RWPE2 (cell line): ENCODE data around the gene KRT12.
"Not testable (repeated sequence)": the region's sequence is repeated elsewhere in the genome, so short reads cannot be mapped to it uniquely, and the experiment has no call there.

ENCODE experiments used
- ATAC-seq: fragments of 200-7000 bp; cut with Tn5 transposase; 3 replicates; pipeline ENCODE4 v1.9.1; 2021; ENCODE audit warnings: low read depth
- DNase-seq: peaks from one replicate; pipeline ENCODE4 v3.0.0-alpha.2; 2020; ENCODE audit warnings: low spot score
- H3K27ac ChIP-seq: fragments of 450-650 bp; 2 replicates; pipeline ENCODE4 v1.5.1; 2017; ENCODE audit warnings: mild to moderate bottlenecking; ENCODE audit not compliant: poor library complexity, severe bottlenecking
- H3K27me3 ChIP-seq: fragments of 250-450 bp; sonication (Bioruptor Pico); 2 replicates; pipeline ENCODE4 v1.5.1; 2021; ENCODE audit warnings: mild to moderate bottlenecking, moderate library complexity; ENCODE audit not compliant: insufficient read depth, poor library complexity, severe bottlenecking
- H3K36me3 ChIP-seq: fragments of 250-450 bp; sonication (Bioruptor Pico); 2 replicates; pipeline ENCODE4 v1.5.1; 2020; ENCODE audit warnings: low read depth, mild to moderate bottlenecking, moderate library complexity
- H3K4me1 ChIP-seq: fragments of 250-450 bp; sonication (Bioruptor Pico); 2 replicates; pipeline ENCODE4 v1.5.1; 2021; ENCODE audit warnings: mild to moderate bottlenecking, moderate library complexity; ENCODE audit not compliant: insufficient read depth, poor library complexity, severe bottlenecking
- H3K4me3 ChIP-seq: fragments of 250-450 bp; sonication (Bioruptor Pico); 2 replicates; pipeline ENCODE4 v1.5.1; 2021; ENCODE audit warnings: mild to moderate bottlenecking, moderate library complexity; ENCODE audit not compliant: severe bottlenecking
- H3K9me3 ChIP-seq: fragments of 250-450 bp; sonication (Bioruptor Pico); 2 replicates; pipeline ENCODE4 v1.5.1; 2021; ENCODE audit warnings: mild to moderate bottlenecking, moderate library complexity; ENCODE audit not compliant: severe bottlenecking
- TF ChIP-seq, protein P1 (sequence below): fragments of 450-650 bp; IDR thresholded peaks from one replicate; pipeline ENCODE4 v1.5.1; 2017; ENCODE audit warnings: mild to moderate bottlenecking, moderate library complexity; ENCODE audit not compliant: poor library complexity, severe bottlenecking

The KRT12 gene

DNA sequence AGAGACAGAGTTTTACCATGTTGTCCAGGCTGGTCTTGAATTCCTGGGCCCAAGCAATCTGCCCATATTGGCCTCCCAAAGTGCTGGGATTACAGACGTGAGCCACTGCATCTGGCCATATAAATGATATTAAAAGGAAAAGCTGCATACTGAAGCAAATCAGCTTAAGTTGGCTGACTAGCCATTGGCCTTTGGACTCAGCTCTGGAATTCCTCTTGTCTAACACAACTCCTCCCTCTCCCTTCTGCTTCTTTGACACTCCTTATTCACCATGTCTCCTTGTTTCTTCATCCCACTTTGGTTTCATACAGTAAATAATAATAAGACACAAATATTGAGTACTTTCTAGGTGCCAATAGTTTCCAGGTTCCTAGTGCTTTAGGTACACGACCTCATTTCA lies 7.5 kb downstream of the KRT12 start:
- Histone ChIP-seq H3K36me3 (no peaks in the 10 kb centered on the region), H3K27ac (no peak overlapping the region), H3K27me3 (no peaks in the 10 kb centered on the region), H3K4me3 (no peak overlapping the region), H3K4me1 (peaks cover 4% of the 10 kb centered on the region), H3K9me3 (no peaks in the 10 kb centered on the region)
- DNase-seq (no peak), ATAC-seq (no peak)
- TF ChIP-seq, protein P1, sequence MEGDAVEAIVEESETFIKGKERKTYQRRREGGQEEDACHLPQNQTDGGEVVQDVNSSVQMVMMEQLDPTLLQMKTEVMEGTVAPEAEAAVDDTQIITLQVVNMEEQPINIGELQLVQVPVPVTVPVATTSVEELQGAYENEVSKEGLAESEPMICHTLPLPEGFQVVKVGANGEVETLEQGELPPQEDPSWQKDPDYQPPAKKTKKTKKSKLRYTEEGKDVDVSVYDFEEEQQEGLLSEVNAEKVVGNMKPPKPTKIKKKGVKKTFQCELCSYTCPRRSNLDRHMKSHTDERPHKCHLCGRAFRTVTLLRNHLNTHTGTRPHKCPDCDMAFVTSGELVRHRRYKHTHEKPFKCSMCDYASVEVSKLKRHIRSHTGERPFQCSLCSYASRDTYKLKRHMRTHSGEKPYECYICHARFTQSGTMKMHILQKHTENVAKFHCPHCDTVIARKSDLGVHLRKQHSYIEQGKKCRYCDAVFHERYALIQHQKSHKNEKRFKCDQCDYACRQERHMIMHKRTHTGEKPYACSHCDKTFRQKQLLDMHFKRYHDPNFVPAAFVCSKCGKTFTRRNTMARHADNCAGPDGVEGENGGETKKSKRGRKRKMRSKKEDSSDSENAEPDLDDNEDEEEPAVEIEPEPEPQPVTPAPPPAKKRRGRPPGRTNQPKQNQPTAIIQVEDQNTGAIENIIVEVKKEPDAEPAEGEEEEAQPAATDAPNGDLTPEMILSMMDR: no peak

DNA sequence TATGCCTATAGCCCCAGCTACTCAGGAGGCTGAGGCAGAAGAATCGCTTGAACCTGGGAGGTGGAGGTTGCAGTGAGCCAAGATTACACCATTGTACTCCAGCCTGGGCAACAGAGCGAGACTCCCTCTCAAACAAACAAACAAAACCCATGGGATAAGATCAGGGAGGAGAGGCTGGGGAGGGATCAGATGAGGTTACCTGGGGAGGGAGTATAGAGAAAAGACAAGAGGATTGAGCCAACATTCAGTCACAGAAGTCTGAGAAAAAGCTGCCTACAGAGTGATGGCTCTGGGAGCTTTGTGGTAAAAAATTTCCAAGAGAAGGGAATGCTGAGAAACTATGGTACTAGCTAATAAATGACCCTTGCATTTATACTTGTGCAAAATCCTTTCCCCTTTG lies 8.4 kb downstream of the KRT12 start:
- H3K27me3 ChIP-seq, H3K36me3 ChIP-seq, H3K9me3 ChIP-seq, ATAC-seq, H3K4me3 ChIP-seq, H3K27ac ChIP-seq, DNase-seq: not testable (repeated sequence)
- peaks cover 10% of the 10 kb centered on the region for H3K4me1 ChIP-seq

DNA sequence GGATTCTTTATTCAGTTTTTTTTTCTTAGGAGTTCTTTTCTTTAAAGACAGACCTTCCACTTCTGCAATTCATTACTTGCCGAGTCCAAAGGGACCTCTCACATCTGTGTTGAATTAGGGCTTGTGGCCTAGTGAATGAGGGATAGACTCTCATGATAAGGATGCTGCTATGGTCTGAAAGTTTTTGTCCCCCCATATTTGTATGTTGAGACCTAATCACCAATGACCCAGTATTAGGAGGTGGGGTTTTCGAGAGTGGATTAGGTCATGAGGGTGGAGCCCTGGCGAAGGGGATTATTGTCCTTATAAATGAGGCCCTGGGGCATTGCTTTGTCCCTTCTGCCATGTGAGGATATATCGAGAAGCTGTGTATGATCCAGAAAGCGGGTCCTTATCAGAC lies 9.5 kb downstream of the KRT12 start:
- H3K36me3 ChIP-seq: no peaks in the 10 kb centered on the region
- H3K27me3 ChIP-seq: no peaks in the 10 kb centered on the region
- no peak for DNase-seq
- H3K4me1 ChIP-seq: peaks cover 16% of the 10 kb centered on the region
- no peak overlapping the region for H3K4me3 ChIP-seq
- TF ChIP-seq, protein P1: no peak
- H3K9me3 ChIP-seq: no peaks in the 10 kb centered on the region
- no peak overlapping the region for H3K27ac ChIP-seq
- ATAC-seq: no peak

DNA sequence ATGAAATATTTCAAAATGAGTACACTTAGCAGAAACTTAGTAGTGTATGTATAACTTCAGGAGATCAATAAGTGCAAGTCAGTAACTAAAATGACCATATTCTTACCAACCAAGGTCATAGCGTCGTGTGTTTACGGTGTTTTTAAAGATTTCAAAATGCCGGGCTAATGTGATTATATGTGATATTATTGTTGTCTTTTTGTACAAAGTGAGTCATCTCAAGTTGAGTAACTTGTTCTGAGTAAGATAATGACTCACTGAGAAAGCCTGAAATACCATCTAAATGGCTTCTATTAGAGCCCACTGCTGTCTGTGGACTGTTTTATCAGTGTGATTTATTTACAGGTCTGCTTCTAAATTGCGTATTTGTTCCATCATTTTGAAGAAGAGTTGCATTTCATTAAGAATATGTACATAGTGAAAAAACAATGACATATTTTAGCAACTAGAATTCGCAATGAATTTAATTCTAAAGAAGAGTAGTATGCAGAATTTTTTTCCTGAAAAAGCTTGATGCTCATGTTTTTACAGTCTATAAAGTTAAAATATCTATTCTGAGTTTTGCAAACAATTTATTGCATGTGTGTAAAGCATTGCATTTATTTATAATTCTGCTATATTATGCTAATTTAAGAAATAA lies 12.7 kb downstream of the KRT12 start:
- peak overlapping the region; percentile 28 for H3K27ac ChIP-seq

DNA sequence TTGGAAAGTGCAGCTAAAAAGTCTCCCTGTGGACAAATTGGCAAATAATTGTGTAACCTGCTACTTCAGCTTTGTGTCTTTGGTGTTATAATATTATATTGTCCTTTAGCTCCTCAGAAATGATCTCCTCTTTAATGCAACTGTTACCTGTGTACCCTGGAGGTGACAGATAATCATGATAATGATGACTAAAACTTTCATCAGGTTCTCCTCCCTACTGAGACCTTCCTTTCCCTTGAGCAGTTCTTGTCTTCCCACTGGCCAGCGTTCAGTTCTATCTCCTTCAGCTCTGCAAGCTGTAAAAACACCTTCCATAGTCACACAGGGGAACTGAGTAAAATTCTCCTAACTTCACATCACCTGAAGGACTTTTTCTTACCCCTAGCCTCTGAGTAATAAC lies 14.7 kb downstream of the KRT12 start:
- Histone ChIP-seq H3K36me3 (no peaks in the 10 kb centered on the region), H3K27ac (no peak overlapping the region), H3K9me3 (no peaks in the 10 kb centered on the region), H3K27me3 (no peaks in the 10 kb centered on the region), H3K4me1 (peaks cover 39% of the 10 kb centered on the region), H3K4me3 (no peak overlapping the region)
- ATAC-seq (no peak), DNase-seq (no peak)
- TF ChIP-seq, protein P1: no peak

More for the DNA sequence above, 12.7 kb downstream of the KRT12 start:
- ATAC-seq (peak; percentile 81), DNase-seq (no peak)
- Histone ChIP-seq H3K36me3 (no peaks in the 10 kb centered on the region), H3K4me3 (no peak overlapping the region), H3K4me1 (peaks cover 35% of the 10 kb centered on the region), H3K9me3 (no peaks in the 10 kb centered on the region), H3K27me3 (no peaks in the 10 kb centered on the region)
- TF ChIP-seq, protein P1: no peak
